HG03460 (cell line): Measurements from ENCODE around the gene SUB1.

Source experiments
- ATAC-seq: cut with Tn5 transposase; IDR thresholded peaks from one replicate; pipeline ENCODE4 v1.9.1; 2021; ENCODE audit not compliant: unreplicated experiment

SUB1 gene

DNA sequence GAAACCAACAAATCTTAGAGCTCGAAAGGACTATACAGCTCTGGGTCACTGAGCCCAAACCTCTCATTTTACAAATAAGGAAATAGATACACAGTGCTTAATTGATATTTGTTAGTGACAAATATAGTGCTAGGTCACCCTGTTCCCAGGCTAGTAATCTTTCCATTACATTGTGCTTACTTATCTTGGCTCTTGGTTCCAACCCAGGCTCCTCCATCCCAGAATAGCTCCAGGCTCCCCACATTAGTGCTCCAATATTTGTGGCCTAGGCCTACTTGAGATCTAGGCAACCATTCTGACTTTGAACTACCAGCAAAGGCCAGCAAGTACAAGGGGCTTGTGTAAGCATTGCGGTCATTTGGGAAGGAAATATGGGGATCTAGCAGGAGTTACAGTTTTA lies 21.7 kb upstream of the SUB1 start:
- ATAC-seq: no peak

DNA sequence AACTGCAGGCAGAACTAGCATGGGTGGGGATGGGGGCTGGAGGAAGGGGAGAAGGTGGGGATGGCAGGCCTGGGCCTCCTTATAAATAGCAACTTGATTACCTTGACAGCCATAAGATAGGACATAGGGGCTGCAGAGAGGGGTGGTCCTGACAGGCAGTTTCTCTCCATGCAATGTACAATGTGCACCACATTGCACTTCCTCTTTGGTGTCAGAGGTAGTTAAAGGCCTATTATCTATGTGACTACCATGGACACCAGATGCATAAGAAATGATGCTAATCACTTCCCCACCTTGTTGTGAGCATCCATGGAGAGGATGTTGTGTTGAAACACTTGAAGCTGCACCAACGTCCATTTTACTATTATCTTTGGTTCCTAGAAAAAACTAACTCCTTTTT lies 20.2 kb upstream of the SUB1 start:
- ATAC-seq: no peak

DNA sequence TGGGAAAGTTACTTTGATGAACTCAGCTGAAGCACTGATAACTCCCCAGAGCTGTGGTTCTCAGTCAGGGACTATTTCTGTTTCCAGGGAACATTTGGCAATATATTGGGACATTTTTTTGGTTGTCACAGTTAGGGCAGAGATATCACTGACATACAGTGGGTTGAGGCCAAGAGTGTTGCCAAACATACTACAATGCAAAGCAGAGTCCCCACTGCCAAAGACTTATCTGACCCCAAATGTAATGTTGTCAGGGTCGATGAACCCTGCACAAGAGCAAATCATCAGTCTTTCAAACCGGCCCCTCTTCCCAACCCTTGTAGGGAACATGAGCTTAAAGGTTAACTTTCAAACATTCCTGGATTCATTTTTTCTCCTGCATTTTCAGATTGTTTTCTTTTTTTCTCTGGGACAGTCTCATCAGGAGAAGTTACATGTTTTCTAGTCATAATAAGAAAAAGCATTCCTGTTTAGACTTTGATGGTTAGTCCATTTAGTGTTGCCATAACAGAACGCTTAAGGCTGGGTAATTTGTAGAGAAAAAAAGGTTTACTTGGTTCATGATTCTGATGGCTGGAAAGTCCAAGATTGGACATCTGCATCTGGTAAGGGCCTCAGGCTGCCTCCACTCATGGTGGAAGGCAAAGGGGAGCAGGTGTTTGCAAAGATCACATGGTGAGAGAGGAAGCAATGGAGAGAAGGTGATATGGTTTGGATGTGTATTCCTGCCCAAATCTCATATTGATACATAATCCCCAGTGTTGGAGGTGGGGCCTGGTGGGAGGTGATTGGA lies 18.8 kb upstream of the SUB1 start:
- no peak for ATAC-seq

GRCh38 chr5:32571128-32571527 lies 14.2 kb upstream of the SUB1 start:
- ATAC-seq: no peak

DNA sequence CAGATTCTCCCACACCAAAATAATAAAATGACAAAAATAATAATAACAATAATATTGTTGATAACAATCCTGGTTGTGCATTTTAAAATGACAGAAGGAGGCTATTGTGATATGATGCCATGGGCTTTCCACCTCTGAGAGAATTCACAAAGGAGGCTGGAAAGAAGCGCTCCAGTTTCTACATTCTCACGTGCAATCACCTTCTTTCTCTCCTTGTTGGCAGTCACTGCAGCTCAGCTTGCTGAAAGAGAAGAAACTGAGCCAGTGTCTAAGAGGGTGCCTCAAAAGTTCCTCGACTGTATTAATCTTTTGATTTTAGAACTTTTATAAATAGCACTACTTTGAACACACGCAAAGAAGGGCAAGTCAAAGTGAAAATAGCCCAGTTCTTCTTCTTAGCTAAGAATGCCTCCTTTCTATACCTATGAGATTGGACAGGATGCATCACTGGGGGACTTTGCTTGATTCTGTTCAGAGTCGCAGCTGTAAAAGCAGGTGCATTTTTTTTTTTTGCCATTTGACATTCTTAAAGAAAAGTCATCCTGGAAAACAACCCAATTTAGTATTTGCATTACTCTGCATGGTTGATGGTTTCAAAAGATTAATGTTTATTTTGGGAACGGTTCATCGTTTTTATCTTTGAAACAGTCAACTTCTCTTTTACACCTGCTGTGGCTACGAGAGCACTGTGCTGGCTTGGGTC lies 12.4 kb upstream of the SUB1 start:
- peak; percentile 93 for ATAC-seq

GRCh38 chr5:32573481-32573854 lies 11.9 kb upstream of the SUB1 start:
- ATAC-seq: peak; percentile 16

GRCh38 chr5:32574540-32575175 lies 10.7 kb upstream of the SUB1 start:
- ATAC-seq: no peak

DNA sequence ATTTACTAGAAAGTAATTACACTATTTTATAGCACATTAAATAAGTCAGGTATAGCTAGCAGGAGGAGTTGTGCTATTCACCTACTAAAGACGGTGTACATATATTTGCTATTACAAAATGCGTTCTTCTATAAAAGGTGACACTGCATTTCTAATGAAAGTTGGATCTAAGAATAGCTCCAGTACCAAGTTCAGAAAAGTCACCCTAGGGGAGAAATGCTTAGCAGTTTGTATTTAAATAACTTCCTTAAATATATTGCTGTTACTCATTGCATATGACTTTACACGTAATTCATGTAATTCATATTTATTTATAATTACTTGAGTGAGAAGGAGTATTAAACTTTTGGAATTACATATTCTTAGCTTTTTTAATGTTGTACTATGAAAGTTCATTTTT lies 7.0 kb upstream of the SUB1 start:
- no peak for ATAC-seq

GRCh38 chr5:32578764-32579163 lies 6.6 kb upstream of the SUB1 start:
- ATAC-seq: no peak

- ATAC-seq: no peak
Observed at GRCh38 chr5:32581010-32581785, 4.2 kb upstream of the SUB1 start.

- ATAC-seq: peak; percentile 66
Observed at GRCh38 chr5:32583582-32584232, 1.6 kb upstream of the SUB1 start.

DNA sequence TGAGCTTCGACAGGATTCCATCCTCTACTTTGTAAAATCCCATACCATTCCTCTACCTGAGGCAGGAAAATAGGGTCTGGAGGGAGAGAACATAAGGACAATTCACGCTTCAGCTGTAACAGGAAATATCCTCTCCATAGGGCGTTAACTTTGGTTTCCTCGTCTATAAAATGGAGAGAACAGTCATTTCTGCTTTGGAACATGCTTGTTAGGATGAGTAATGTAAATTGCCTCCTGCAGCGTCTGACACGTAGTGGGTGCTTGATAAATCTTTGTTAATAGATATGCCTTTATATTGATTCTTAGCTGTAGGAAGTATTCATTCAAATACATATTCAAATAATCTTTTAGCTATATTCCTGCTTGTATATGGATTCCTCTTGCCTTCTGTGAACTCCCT lies 711 bp upstream of the SUB1 start:
- no peak for ATAC-seq

DNA sequence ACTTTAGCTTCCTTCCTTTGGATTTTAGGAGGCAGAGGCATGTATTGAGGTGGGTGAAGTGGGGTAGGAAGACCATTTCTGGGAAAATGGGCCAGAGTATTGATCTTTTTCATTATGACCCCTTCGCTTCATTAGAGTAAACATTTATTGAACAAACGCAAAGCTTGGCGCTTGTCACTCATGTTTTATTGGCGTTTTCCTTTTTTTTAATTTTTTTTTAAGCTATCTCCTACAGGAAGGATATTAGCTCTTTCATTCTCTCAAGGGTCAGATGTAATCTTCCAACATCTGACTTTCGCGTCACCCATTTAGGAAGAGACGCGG lies 273 bp upstream of the SUB1 start:
- ATAC-seq: no peak

- no peak for ATAC-seq
Observed at GRCh38 chr5:32586276-32586599, 881 bp downstream of the SUB1 start.

DNA sequence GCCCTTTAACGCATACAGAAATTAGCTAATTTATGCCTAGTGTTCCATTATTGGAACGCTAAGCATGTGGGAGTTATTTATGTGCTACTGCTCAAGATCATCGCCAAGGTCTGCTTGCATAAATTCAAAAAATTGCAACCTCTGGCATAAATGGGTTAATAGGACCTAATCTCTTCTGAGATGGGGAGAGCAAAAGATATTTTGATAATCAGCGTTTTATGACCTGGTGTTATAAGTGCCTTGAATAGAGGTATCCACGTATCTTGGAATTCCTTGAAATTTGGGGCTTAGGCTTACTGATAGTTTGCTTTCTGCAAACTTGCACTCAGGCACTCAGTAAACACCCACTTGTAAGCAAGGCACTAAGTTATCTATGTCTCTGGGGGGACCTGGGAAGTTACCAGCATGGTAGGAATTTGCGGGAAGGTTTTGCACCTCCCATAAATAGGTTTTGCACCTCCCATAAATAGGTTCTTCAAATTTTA lies 1.8 kb downstream of the SUB1 start:
- ATAC-seq: no peak

DNA sequence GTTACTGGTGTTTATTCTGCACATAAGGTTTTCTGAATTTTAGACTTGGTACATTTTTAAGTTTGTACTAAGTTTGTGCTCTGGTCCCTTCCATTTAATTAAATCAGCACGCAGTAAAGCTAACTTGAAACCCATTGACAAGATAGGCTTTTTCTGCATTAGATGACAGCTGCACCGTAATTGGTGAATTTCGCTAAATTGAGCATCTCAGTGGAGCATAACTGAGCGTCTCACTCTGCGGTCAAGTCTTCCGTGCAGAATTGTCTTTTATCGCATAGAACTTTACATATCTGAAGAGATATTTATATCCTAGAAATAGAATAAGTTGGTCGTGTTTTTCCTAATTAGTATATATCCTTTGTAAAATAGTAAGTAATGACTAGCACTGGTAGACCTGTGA lies 4.1 kb downstream of the SUB1 start:
- no peak for ATAC-seq

GRCh38 chr5:32589942-32590869 lies 4.8 kb downstream of the SUB1 start:
- no peak for ATAC-seq

DNA sequence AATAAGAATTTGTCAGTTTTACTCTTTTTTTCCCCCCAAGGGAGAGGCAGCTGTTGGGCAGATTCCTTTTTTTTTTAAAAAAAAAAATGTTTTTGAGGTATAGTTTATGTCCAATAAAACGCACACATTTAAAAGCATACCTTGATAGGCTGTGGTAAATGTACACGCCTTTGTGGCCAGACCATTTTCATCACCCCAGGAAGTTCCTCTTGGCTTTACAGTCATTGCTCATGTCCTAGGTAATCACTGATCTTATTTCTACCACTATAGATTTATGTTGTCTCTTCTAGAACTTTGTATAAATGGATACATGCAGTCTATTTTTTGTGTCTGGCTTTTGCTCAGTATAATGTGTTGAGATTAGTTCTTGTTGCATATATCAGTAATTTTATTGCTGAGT lies 9.8 kb downstream of the SUB1 start:
- no peak for ATAC-seq

GRCh38 chr5:32597041-32597629 lies 11.8 kb downstream of the SUB1 start:
- ATAC-seq: no peak
